A549 (cell line): ENCODE results near the gene ZNF764. TPM values are rescaled to one million over a fixed set of nuclear protein-coding genes. Genes with fewer than 3 reads are reported as not detected.

Experiments used
- ATAC-seq, 2 experiments: fragments of 200-7000 bp in 1 of 2; fragments of >200 bp in 1 of 2; cut with Nextera tagmentation in 1 of 2; cut with Tn5 transposase in 1 of 2; 3 replicates each; pipeline versions ENCODE4 v1.8.0 to v1.9.1; 2018 to 2020; ENCODE audit warnings: mild to moderate bottlenecking in 1 of 2, moderate library complexity in 1 of 2
- CTCF ChIA-PET: fragments of 300-600 bp; sonication (Branson Sonifier 250); formaldehyde crosslinking; extraction: SDS; loops from one replicate; lab custom pipeline; 2021; ENCODE audit warnings: antibody characterized with exemption, inconsistent platforms; lab: Yijun Ruan, JAX
- POLR2A ChIA-PET: fragments of 350-600 bp; formaldehyde crosslinking; extraction: SDS; loops from one replicate; lab custom pipeline; 2021; ENCODE audit warnings: antibody characterized with exemption, inconsistent platforms; lab: Yijun Ruan, JAX
- DNase-seq, 2 experiments: peaks; one replicate each; pipeline versions ENCODE4 v3.0.0 to v3.0.0-alpha.2; 2011 to 2016; ENCODE audit warnings: low read depth in 1 of 2, low spot score in 1 of 2
- FAIRE-seq: peaks from 2 replicates; lab custom pipeline; 2011; peaks lifted over from hg19 to GRCh38; lab: Jason Lieb, UNC
- H3K27ac ChIP-seq, 2 experiments: fragments of >200 bp; sonication (Bioruptor Twin); formaldehyde crosslinking; 3 replicates each; pipeline ENCODE4 v1.5.1; 2016 to 2017
- H3K4me1 ChIP-seq: fragments of >200 bp; sonication (Bioruptor Twin); formaldehyde crosslinking; 3 replicates; pipeline ENCODE4 v1.6.1; 2016
- H3K4me2 ChIP-seq: fragments of >200 bp; sonication (Bioruptor Twin); formaldehyde crosslinking; 3 replicates; pipeline ENCODE4 v1.6.1; 2016
- H3K4me3 ChIP-seq: fragments of >200 bp; sonication (Bioruptor Twin); formaldehyde crosslinking; 3 replicates; pipeline ENCODE4 v1.5.1; 2016
- H3K9me3 ChIP-seq: fragments of >200 bp; sonication (Bioruptor Twin); formaldehyde crosslinking; 3 replicates; pipeline ENCODE4 v1.6.1; 2016
- CHD4 ChIP-seq: fragments of 200-600 bp; sonication (generic); IDR thresholded peaks from 2 replicates; pipeline ENCODE4 v1.6.1; 2016; ENCODE audit warnings: antibody characterized with exemption, mild to moderate bottlenecking, borderline replicate concordance
- EHMT2 ChIP-seq: fragments of 200-600 bp; sonication (generic); IDR thresholded peaks from 2 replicates; pipeline ENCODE4 v1.6.1; 2016; ENCODE audit warnings: antibody characterized with exemption, low read depth, mild to moderate bottlenecking, moderate library complexity
- ELK1 ChIP-seq: fragments of 150-350 bp; IDR thresholded peaks from 2 replicates; pipeline ENCODE4 v1.6.1; 2014; ENCODE audit warnings: low read depth, mild to moderate bottlenecking, low read length
- EP300 ChIP-seq, 2 experiments: fragments of >200 bp; sonication (Bioruptor Twin); formaldehyde crosslinking; IDR thresholded peaks; 2 replicates in 1 of 2; 3 replicates in 1 of 2; pipeline ENCODE4 v1.6.1; 2016 to 2017
- ESRRA ChIP-seq: fragments of 150-350 bp; IDR thresholded peaks from 2 replicates; pipeline ENCODE4 v1.6.1; 2014; ENCODE audit warnings: mild to moderate bottlenecking, low read length, borderline replicate concordance
- GATA3 ChIP-seq: IDR thresholded peaks from 2 replicates; pipeline ENCODE4 v1.6.1; 2012; ENCODE audit warnings: borderline replicate concordance
- HDAC2 ChIP-seq: fragments of 200-600 bp; sonication (generic); IDR thresholded peaks from 2 replicates; pipeline ENCODE4 v1.6.1; 2016
- HMGXB4 ChIP-seq: fragments of 250-450 bp; sonication (Bioruptor Pico); IDR thresholded peaks from 2 replicates; pipeline ENCODE4 v1.5.0; 2021; ENCODE audit warnings: mild to moderate bottlenecking, moderate library complexity, borderline replicate concordance
- JUN ChIP-seq, 2 experiments: fragments of >200 bp; sonication (Bioruptor Twin); formaldehyde crosslinking; IDR thresholded peaks; 2 replicates in 1 of 2; 3 replicates in 1 of 2; pipeline ENCODE4 v1.6.1; 2016 to 2017
- JUNB ChIP-seq: fragments of >200 bp; sonication (Bioruptor Twin); formaldehyde crosslinking; IDR thresholded peaks from 2 replicates; pipeline ENCODE4 v1.6.1; 2016
- KDM1A ChIP-seq: fragments of 200-600 bp; sonication (generic); IDR thresholded peaks from 2 replicates; pipeline ENCODE4 v1.6.1; 2016; ENCODE audit warnings: low read depth, mild to moderate bottlenecking
- MAFK ChIP-seq: fragments of 450-650 bp; IDR thresholded peaks from 2 replicates; pipeline ENCODE4 v1.6.1; 2014; ENCODE audit not compliant: partially characterized antibody
- MAX ChIP-seq: IDR thresholded peaks from 2 replicates; pipeline ENCODE4 v1.6.1; 2012
- NPAS2 ChIP-seq: fragments of 250-450 bp; sonication (Bioruptor Pico); IDR thresholded peaks from 2 replicates; pipeline ENCODE4 v1.8.0; 2022; ENCODE audit warnings: mild to moderate bottlenecking, moderate library complexity, borderline replicate concordance
- POLR2AphosphoS2 ChIP-seq: conservative IDR thresholded peaks from 2 replicates; pipeline ENCODE4 v1.6.1; 2012; ENCODE audit warnings: low read length, improper control_type of control experiment, inconsistent platforms
- RAD21 ChIP-seq, 2 experiments: fragments of >200 bp in 1 of 2; sonication (Bioruptor Twin) in 1 of 2; formaldehyde crosslinking in 1 of 2; IDR thresholded peaks in 1 of 2; conservative IDR thresholded peaks in 1 of 2; 2 replicates in 1 of 2; 3 replicates in 1 of 2; pipeline ENCODE4 v1.6.1; 2012 to 2018; ENCODE audit warnings: inconsistent platforms in 1 of 2
- RNF2 ChIP-seq: fragments of 200-600 bp; sonication (generic); IDR thresholded peaks from 2 replicates; pipeline ENCODE4 v1.6.1; 2016; ENCODE audit warnings: low read depth, mild to moderate bottlenecking, antibody characterized with exemption, moderate library complexity, borderline replicate concordance
- SREBF2 ChIP-seq: fragments of 450-650 bp; IDR thresholded peaks from 2 replicates; pipeline ENCODE4 v1.6.1; 2014; ENCODE audit warnings: mild to moderate bottlenecking, moderate library complexity
- ZFP36 ChIP-seq: fragments of 450-650 bp; IDR thresholded peaks from 2 replicates; pipeline ENCODE4 v1.6.1; 2014; ENCODE audit warnings: borderline replicate concordance; ENCODE audit not compliant: partially characterized antibody
- ZSCAN20 ChIP-seq: fragments of 250-450 bp; sonication (Bioruptor Pico); IDR thresholded peaks from 2 replicates; pipeline ENCODE4 v1.8.0; 2022; ENCODE audit warnings: mild to moderate bottlenecking, moderate library complexity
- WGBS: methylation state at CpG from one replicate; pipeline ENCODE4 v1.1.6; 2017; ENCODE audit errors: missing lambda C conversion rate; 5-methylcytosine and 5-hydroxymethylcytosine counted together
- polyA plus RNA-seq, 4 experiments: library from polyadenylated mRNA; depleted of rRNA in 3 of 4; stranded (reverse); fragments of >200 nt; fragmentation: RNase III in 1 of 4; extraction: RNeasy Plus Mini Kit Qiagen cat#74134 plus additional on column Dnase treatment in 1 of 4; gene quantifications; 2 replicates in 3 of 4; 3 replicates in 1 of 4; pipeline ENCODE4 v1.2.3, GENCODE V29; 2011 to 2017

ZNF764 gene
- polyA plus RNA-seq, 2 of the 4 experiments (the other 2 are of a cell fraction) = 2.9 to 4.0 TPM

DNA sequence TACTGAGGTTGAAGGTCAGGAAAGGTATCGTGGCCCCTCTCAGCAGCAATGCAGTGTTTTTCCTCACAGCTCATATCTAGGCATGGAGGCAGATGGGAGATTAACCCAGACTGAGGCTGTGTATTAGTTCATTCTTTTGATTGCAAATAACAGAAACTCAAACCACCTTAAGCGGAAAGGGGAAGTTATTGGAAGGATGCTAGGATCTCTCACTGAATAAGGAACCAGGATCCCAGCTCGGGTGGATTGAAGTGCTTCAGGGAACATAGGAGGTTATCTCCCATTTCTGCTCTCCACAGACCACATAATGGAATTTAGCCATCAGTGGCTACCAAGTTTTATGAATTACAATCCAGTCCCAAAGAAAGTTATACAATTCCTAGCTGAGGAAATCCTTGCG, 43.8 kb upstream of the ZNF764 start (continued):
- TF ChIP-seq JUNB (no peak), HDAC2 (no peak)

DNA sequence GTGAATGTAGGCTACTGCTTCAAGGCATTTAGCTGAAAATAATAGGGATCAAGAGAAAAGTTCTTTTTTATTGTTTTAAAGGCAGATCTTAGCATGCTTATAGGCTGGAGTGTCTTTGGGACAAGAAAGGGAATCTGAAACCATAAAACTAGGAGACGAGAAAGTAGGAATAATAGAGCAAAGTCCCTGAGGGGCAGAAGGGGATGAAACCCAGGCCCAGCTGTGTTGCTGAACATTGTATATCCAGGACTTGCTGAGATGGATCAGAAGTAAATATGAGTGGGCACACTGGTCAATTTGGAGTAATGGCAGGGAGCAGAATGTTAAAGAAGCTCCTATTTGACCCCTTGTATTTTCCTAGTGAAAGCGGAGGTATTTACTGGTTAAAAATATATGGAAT, 42.8 kb upstream of the ZNF764 start:
- ChIA-PET POLR2A (interaction anchor here (1.1 kb wide), 1 partner anchor 9 kb away, joined by 4 read pairs; the partner anchor contains the start of gene ZNF689), CTCF (interaction anchor here (0.8 to 7.1 kb wide), 5 partner anchors 14 to 171 kb away, joined by 3 to 27 read pairs (median 16); partner anchors contain the start of genes DCTPP1 and SEPHS2)
- FAIRE-seq (no peak), DNase-seq (no peak), ATAC-seq (no peak)
- Histone ChIP-seq H3K4me3 (no peak overlapping the region), H3K4me2 (no peak overlapping the region), H3K4me1 (no peaks in the 10 kb centered on the region), H3K27ac (no peak overlapping the region), H3K9me3 (0 out of 3 replicates have a peak, but pooled peaks cover 7% of the 10 kb centered on the region)
- 89% methylated on average over 2 of the region's 2 CpGs for WGBS
- no peak for TF ChIP-seq RNF2

GRCh38 chr16:30600215-30600614, 42.0 kb upstream of the ZNF764 start:
- CTCF ChIA-PET = interaction anchor here (0.8 to 7.1 kb wide), 6 partner anchors 10 to 170 kb away, joined by 3 to 27 read pairs (median 10); partner anchors contain the start of genes DCTPP1 and SEPHS2

DNA sequence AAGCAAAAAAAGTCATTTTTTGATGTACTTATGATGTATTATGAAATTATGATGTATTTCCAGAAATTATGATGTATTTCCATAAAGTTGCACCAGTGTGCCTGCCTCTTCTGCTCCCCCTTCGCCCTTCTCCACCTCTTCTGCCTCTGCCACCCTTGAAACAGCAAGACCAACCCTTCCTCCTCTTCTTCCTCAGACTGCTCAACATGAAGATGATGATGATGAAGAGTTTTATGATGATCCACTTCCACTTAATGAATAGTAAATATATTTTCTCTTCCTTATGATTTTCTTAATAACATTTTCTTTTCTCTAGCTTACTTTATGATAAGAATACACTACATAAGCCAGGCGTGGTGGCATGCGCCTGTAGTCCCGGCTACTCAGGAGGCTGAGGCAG, 34.7 kb upstream of the ZNF764 start:
- no peak for FAIRE-seq
- H3K4me3 ChIP-seq = no peak overlapping the region
- POLR2A ChIA-PET = no interaction called here

More at GRCh38 chr16:30600215-30600614, 42.0 kb upstream of the ZNF764 start:
- H3K4me3 ChIP-seq = no peak overlapping the region
- H3K27ac ChIP-seq = no peak overlapping the region
- H3K4me2 ChIP-seq = no peak overlapping the region
- WGBS = 91% methylated on average over 3 of the region's 3 CpGs
- no peak for DNase-seq
- POLR2A ChIA-PET = interaction anchor here (1.1 kb wide), 1 partner anchor 10 kb away, joined by 4 read pairs; the partner anchor contains the start of gene ZNF689
- TF ChIP-seq POLR2AphosphoS2 (no peak), MAFK (peak; percentile 39)
- TF ChIP-seq, all 56 proteins: peak for 1
- Histone ChIP-seq H3K4me1 (no peaks in the 10 kb centered on the region), H3K9me3 (0 out of 3 replicates have a peak, but pooled peaks cover 7% of the 10 kb centered on the region)
- ATAC-seq (no peak), FAIRE-seq (no peak)

More for the DNA sequence above, 34.7 kb upstream of the ZNF764 start:
- TF ChIP-seq ZSCAN20 (CRISPR knock-in tag) (no peak), CHD4 (no peak), HMGXB4 (CRISPR knock-in tag) (no peak), KDM1A (no peak), ESRRA (no peak), RAD21 (conservative IDR thresholded peaks at IDR 0.05 in 1 of 2, IDR thresholded peaks at IDR 0.05 in 1 of 2) (no peak), NPAS2 (no peak), EHMT2 (no peak), ZFP36 (no peak), SREBF2 (no peak), GATA3 (no peak), MAX (no peak), ELK1 (no peak), EP300 (IDR thresholded peaks at IDR 0.05) (no peak), JUN (IDR thresholded peaks at IDR 0.05) (no peak)
- TF ChIP-seq, all 56 proteins: peak for 0
- no peak overlapping the region for H3K27ac ChIP-seq
- DNase-seq (no peak), ATAC-seq (no peak)
- CTCF ChIA-PET = interaction anchor here (0.6 to 1.8 kb wide), 2 partner anchors 23 to 199 kb away, joined by 4 to 6 read pairs; no protein-coding TSS in a partner anchor
- H3K4me1 ChIP-seq = no peaks in the 10 kb centered on the region
- 56% methylated on average over 4 of the region's 4 CpGs for WGBS
- H3K9me3 ChIP-seq = no peaks in the 10 kb centered on the region
- no peak overlapping the region for H3K4me2 ChIP-seq
